HS-27A (cell line): ENCODE results near the gene SHE.

Source experiments
- DNase-seq: peaks from one replicate; pipeline ENCODE4 v3.0.0-alpha.2; 2012; ENCODE audit warnings: low read depth, missing footprints

Gene SHE

DNA sequence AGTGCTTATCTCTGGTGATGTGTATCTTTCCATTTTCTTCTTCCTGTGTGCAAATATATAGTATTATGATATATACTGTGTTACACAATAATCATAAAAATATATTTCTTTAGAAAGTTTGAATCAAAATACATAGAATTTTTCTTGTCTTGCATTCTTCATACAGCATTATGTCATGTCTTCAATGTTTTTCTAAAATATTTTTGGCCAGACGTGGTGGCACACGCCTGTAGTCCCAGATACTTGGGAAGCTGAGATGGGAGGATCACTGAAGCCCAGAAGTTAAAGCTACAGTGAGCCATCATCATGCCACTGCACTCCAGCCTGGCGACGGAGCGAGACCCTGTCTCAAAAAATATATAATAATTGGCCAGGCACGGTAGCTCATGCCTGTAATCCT lies 55.4 kb downstream of the SHE start:
- DNase-seq = no peak

DNA sequence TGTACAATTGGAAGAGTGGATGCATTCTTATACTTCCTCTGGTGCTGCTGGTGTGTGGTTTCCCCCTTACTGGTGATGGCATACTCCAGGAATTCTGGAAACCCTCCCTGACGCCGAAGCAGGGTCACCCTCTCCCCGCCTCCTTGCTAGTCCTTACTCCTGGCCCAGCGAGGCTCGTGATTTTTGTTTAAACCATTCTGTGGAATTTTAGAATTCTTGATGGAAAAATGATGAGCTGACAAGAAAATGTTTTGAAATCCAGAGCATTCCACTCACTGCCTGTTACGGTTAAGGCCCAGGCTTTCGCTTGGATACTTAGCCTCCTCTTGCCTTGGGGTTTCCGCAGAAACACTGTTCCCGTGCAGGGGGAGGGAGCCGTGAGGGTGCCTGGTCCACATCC lies 55.9 kb downstream of the SHE start:
- DNase-seq = no peak

DNA sequence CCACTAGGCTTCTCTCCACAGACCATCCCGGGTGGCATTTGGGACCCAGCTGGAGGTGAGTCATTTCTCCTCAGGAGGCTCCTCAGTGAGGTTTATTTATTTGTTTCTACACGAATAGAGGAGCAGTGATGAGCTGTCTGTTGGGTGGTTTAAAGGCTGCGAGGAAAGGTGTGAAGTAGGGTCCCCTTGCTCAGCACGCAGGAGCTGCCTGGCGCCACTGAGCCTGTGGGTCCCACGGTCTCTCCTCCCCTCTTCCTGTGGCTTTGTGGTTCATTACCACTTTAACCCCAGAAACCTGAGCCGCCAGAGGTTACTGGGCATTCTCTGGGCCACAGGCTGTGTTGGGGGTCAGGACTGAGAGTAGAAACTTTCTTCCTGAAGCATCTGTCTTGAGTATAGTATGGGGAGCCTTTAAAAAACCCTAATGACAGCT lies 57.2 kb downstream of the SHE start:
- DNase-seq = no peak

DNA sequence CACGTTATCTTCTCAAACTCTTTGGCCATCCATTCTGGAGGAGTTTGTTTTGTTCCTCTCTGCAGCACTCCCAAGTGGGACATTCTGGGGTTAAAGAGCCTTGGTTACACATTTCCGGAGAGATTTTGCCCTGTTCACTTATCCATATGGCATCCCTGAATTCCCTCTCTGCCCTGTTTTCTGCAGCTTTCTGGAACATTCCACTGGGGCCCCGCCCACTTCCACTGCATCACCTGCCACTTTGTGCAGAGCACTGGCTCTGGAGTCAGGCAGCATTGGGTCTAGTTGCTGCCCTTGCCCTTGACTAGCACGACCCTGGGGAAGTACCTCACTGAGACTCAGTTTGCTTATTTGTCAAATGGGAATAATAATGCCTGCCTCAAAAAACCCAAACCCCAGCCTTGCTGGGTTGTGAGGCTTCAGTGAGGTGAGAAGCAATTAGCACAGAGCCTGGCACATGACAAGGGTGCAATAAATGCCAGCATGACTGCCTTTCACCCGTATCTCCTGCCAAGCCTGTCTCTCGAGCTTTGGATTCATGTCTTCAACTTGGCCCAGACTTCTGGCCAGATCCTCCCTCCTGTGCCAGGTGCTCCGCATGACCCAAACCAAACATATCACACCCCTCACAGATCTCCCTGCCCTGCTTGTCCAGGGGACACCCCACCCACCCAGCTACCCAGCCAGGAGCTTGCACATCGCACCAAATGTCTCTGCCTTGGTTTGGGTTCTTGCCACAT lies 58.8 kb downstream of the SHE start:
- DNase-seq = no peak

DNA sequence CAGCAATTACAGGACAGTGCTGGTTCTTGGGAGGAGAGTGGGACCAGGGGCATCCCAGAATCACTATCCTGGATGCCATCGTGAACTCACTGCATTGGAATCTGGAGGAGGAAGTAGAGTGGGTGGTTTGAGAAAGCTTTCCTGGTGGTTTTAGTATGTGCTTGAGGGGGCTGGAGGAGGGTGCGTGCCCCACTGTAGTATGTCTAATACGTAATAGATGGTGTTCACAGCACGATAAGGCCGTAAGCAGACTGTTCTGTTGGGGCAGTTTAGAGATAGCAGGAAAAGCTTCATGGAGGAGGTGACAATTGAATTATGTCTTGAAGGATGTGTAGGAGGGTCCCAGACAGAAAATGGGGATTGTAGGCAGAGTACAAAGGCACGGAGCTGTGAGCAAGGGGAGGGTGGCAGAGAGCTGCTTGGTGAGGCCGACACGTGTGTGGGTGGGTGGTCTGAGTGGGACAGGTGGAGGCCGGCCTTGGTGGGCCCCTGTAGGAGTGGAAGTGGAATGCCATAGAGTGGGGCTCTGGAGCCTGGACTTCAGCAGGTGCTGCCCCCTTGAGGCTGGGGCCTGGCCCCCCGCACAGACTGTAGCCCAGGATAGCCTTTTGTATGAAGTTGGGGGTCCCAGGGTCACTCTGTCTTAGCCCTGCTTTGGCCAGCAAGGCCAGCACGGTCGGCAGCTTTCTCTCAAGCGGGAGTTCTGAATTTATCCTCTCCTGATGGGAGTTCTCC lies 60.0 kb downstream of the SHE start:
- DNase-seq = no peak

DNA sequence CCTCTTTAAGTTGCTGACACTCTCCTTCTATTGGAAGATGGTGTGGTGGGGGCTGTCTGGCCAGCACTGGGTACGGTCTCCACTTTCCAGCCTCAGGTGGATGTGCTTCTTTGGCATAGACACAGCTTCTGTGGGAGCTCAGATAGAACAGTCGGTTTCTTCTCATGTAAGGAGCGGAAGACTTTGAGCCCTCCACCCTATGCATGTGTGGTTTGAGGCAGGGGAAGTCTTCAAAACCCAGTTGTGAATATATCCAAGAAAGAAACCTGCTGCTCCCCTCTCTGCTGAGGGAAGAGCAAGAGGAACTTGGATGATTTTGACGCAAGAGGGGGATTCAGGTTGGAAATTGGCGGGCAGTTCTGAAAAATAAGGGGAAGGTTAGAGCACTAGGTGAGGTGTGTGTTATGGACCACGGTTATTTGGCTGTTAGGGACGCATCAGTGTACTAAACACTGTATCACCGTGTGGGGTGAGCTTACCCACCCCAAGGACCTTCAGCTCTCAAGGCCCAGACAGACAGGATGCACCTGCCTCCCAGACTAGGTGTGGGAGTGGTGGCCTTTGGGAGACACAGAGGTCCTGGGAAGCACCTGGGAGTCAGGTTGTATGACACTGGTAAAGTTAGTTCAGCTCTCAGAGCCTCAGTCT lies 60.8 kb downstream of the SHE start:
- DNase-seq = no peak

DNA sequence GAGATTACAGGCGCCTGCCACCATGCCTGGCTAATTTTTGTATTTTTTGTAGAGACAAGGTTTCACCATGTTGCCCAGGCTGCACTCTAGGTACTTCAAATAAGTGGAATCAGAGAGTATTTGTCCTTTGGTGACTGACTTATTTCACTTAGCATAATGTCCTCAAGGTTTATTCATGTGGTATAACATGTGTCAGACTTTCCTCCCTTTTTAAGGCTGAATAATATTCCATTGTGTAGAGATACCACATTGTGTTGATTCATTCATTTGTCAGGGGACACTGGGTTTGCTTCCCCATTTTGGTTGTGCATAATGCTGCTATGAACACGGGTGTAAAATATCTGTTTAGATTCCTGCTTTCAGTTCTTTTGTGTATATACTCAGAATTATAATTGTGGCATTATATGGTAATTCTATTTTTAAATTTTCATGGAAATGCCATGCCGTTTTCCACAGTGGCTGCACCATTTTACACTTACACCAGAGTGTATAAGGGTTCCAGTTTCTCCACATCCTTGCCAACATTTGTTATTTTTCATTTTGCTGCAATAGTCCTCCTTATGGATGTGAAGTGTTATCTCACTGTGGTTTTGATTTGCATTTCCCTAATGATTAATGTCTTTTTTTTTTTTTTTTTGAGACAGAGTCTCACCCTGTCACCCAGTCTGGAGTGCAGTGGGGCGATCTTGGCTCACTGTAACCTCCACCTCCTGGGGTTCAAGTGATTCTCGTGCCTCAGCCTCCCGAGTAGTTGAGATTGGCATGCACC lies 62.0 kb downstream of the SHE start:
- DNase-seq = no peak

DNA sequence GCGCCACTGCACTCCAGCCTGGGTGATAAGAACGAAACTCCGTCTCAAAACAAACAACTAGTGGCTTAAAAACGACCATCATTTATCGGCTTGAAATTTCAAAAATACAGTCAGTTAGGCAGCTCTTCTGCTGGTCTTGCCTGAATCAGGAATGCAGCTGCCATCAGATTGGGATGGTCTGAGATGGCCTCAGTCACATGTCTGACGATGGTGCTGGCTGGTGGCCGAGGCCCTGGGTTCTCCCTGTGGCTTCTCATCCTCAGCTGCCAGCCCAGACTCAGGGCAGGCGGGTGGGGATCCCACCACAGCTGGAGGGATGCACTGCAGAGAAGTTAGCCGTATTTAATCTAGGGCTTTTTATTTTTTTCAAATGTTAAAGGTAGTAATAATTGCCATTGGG lies 65.8 kb downstream of the SHE start:
- no peak for DNase-seq

DNA sequence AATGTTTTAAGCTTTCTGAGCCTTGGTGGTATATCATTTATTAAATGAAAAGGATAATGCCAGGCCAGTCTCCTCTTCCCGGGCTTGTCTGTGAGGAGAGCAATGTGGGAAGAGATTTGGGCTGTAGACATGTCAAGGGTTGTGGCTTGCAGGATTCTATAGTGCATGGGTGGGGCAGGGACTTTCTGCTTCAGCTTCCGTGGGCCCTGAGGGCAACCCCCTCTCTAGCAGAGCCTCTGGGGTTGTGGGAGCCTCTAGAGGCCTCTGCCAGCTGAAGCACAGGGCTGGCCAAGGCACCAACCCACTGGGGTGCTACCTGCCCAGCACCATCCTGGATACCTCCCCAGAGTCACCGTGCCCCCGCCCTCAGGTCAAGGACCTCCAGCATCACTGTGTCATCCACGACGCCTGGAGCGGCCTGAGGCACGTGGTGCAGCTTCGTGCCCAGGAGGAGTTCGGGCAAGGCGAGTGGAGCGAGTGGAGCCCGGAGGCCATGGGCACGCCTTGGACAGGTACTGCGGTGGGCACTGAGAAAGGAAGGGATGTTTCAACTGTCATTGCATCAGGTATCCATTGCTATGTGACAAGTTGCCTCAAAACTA lies 66.5 kb downstream of the SHE start:
- DNase-seq = no peak

DNA sequence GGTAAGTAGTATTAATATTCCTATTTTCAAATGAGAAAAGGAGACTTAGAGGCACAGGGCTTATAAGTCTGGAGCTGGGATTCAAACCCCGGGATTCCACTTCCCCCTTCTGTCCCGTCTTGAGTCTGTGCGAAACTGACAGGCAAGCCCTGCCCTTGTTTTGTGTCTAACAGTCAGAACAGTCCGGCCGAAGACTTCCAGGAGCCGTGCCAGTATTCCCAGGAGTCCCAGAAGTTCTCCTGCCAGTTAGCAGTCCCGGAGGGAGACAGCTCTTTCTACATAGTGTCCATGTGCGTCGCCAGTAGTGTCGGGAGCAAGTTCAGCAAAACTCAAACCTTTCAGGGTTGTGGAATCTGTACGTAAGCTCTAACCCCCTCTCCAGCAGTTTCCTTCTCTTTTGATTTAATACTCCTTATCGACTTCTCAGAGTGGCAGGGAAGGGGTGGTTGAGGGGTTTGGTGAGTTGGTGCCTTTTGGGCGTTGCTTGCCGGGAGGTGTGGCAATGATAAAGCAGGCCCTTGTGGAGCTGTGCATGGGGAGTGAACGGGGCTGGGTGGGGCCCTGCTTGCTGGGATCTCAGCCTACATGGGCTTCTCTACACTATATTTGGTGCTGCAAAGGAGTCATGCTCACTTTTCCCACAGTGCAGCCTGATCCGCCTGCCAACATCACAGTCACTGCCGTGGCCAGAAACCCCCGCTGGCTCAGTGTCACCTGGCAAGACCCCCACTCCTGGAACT lies 67.7 kb downstream of the SHE start:
- no peak for DNase-seq

DNA sequence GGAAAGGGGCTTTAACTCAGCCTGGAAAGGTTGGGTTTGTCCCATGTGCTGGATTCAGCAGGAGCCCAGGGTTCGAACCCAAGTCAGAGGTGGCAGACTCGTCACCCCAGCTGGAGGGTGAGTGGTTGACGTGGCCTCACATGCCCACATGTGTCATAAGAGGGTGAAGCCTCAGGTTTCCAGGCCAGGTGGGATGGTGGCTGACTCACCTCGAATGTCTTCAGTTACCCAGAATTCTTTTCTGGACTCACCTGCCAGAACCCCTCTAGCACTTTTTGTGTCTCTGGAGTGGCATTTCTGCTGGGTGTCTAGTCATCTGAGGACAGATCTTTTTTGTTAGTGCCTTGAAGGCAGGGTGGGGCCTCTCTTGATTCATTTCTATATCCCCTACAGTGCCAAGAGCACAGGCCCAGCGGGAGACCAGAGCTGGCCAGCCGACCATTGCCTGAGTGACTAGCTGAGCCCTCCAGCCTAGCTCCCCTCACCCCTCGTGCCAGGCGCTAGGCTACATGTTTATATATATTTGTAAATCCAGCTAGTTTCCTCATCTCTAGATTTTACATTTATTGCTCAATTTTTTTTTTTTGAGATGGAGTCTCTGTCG lies 68.9 kb downstream of the SHE start:
- no peak for DNase-seq

DNA sequence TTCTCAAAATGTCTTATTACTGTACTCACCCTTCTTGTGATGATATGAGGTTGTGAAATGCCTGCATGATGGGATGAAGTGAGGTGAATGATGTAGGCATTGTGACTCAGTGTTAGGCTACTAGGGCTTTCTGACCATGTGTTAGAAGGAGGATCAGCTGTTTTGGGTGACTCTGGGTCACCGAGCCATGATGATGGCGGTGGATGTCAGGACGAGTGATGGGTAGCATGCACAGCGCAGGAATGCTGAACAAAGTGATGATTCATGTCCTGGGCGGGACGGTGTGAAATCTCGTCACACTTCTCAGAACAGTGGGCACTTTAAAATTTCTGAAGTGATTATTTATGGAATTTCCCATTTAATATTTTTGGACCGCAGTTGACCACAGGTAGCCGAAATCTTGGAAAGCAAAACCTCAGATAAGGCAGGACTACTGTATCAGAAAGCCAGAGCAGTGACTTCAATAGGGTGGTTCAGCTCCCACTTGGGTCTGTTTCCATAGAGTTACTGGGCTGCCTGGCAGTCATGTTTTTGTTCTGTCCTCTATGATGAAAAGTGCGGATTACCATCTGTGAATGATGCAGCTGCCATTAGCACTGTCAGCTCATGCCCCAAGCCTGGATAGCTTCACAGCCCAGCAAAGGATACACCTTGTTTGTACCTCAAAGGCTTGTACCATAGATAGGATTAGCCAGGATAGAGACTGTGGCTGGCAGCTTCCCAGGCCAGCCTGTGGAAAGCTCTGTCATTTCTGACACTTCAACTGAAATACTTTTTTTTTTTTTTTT lies 70.4 kb downstream of the SHE start:
- DNase-seq = peak; percentile 72

DNA sequence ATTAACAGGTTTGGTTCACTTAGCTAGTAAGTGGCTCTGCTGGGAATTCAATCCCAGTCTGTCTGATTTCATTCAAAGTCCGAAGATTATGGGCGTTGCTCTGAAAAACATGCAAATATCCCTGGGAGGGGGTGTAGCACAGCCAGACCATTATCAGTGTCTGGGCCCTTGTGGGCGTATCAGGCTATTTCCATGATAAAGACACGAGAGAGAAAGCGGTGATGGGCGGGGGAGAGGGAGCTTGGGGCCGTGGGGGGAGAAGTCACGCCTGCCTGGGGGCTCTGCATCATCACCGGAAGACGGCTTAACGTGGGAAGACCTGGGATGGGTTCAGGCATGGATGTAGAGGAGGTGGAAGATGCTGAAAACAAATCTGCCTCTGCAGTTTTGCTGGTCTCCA lies 71.3 kb downstream of the SHE start:
- DNase-seq = no peak

DNA sequence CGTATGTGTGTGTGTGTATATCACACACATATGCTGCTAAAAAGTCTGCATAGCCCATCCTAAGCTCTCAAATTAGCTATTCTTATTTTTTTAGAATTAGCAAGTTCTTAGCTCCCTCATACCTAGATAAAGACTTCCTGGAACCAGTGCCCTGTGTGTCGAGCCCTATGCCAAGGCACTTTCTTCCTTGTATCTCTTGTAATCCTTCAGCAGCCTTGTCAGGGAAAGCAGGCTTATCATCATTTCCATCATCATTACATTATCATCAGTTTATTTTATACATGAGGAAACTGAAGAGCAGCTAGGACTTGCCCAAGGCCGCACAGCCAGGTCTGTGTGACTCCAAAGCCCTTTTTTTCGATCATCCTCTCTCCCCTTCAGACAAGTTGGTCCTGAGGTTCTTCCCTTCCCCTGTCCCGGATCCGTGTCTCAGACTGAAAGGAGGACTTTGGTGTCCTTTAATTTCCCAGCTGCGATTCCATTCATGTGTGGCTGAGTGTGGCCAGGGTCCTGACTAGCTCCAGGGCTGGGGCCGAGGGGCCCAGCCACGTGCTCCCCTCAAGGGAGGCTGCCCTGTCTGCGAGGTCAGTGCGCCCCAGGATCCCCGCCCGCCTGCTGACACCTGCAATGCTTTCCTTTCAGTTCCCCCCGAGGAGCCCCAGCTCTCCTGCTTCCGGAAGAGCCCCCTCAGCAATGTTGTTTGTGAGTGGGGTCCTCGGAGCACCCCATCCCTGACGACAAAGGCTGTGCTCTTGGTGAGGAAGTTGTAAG lies 72.2 kb downstream of the SHE start:
- no peak for DNase-seq
